Mucosa of rectum (tissue), 2 donors: ENCODE data around the gene GALNT8.

Source experiments
- H3K27ac ChIP-seq, 2 donors: one replicate each; pipeline ENCODE4 v1.7.0; 2013; ENCODE audit warnings: inconsistent platforms in 2 of 2, low read depth in 2 of 2, low read length in 2 of 2
- H3K27me3 ChIP-seq, 2 donors: one replicate each; pipeline ENCODE4 v1.7.0; 2013; ENCODE audit warnings: low read length in 2 of 2; ENCODE audit not compliant: control insufficient read depth in 2 of 2, insufficient read depth in 2 of 2
- H3K36me3 ChIP-seq, 2 donors: one replicate each; pipeline ENCODE4 v1.7.0; 2013; ENCODE audit warnings: low read length in 2 of 2; ENCODE audit not compliant: control insufficient read depth in 2 of 2, insufficient read depth in 2 of 2
- H3K4me1 ChIP-seq, 2 donors: one replicate each; pipeline ENCODE4 v1.7.0; 2013; ENCODE audit warnings: low read length in 2 of 2, mild to moderate bottlenecking in 1 of 2; ENCODE audit not compliant: control insufficient read depth in 2 of 2, insufficient read depth in 2 of 2
- H3K4me3 ChIP-seq, 2 donors: one replicate each; pipeline ENCODE4 v1.7.0; 2013; ENCODE audit warnings: low read length in 2 of 2
- H3K9ac ChIP-seq, 2 donors: one replicate each; pipeline ENCODE4 v1.7.0; 2013; ENCODE audit warnings: low read length in 2 of 2, low read depth in 1 of 2, mild to moderate bottlenecking in 1 of 2
- H3K9me3 ChIP-seq, 2 donors: one replicate each; pipeline ENCODE4 v1.7.0; 2013; ENCODE audit warnings: low read length in 2 of 2; ENCODE audit not compliant: control insufficient read depth in 2 of 2
- donor health status: healthy.
- donor health status: Normal muscosa, but diverticular disease.

Gene GALNT8

GRCh38 chr12:4791497-4791896 is 71.3 kb downstream of the GALNT8 start:
- H3K9me3 ChIP-seq = no peaks in the 10 kb centered on the region
- no peaks in the 10 kb centered on the region for H3K27me3 ChIP-seq
- no peak overlapping the region for H3K27ac ChIP-seq
- no peak overlapping the region for H3K9ac ChIP-seq
- H3K4me1 ChIP-seq = no peaks in the 10 kb centered on the region
- no peaks in the 10 kb centered on the region for H3K36me3 ChIP-seq
- H3K4me3 ChIP-seq = no peak overlapping the region

DNA sequence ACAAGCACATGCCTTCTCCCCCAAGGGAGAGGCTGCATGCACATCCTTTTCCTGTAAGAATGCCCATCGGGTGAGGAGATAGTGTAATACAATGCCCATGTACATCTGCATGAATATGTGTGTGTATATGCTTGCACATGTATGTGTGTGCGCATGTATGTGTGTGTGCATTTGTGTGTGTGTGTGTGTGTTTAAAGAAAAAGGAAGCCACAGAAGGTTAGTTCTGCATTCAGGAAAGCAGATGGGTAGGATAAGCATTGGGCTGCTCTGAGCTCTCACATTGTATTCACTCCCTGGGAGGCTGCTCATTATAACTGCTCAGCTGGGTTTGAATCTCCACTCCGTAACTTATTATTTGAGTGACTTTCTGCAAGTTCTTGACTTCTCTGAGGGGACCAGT is 74.3 kb downstream of the GALNT8 start:
- Histone ChIP-seq H3K9me3 (no peaks in the 10 kb centered on the region), H3K36me3 (no peaks in the 10 kb centered on the region), H3K27me3 (peaks cover 0 to 5% of the 10 kb centered on the region in 2 donors), H3K4me3 (no peak overlapping the region), H3K4me1 (no peaks in the 10 kb centered on the region), H3K27ac (no peak overlapping the region), H3K9ac (no peak overlapping the region)

DNA sequence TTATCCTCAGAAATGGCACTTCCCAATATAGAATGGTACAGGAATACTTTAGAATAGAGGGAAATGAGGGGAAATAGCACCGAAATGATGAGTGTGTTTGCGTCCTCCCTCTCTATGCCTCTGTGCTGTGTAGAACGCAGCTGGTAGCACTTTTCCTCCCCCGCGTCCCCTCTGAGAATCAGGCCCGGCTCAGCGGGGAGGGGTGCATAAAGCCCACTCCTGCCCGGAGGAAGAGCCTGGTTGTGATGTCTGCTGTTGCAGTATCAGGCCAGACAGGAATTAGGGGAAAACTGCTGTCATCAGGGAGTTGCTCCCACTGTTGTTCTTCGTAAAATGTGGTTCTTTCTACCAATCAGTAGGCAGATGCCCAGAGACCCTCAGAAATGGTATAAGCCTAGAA is 76.0 kb downstream of the GALNT8 start:
- peaks cover 0 to 5% of the 10 kb centered on the region in 2 donors for H3K27me3 ChIP-seq
- H3K27ac ChIP-seq = no peak overlapping the region
- no peak overlapping the region for H3K9ac ChIP-seq
- no peaks in the 10 kb centered on the region for H3K4me1 ChIP-seq
- no peak overlapping the region for H3K4me3 ChIP-seq
- H3K9me3 ChIP-seq = no peaks in the 10 kb centered on the region
- H3K36me3 ChIP-seq = no peaks in the 10 kb centered on the region

DNA sequence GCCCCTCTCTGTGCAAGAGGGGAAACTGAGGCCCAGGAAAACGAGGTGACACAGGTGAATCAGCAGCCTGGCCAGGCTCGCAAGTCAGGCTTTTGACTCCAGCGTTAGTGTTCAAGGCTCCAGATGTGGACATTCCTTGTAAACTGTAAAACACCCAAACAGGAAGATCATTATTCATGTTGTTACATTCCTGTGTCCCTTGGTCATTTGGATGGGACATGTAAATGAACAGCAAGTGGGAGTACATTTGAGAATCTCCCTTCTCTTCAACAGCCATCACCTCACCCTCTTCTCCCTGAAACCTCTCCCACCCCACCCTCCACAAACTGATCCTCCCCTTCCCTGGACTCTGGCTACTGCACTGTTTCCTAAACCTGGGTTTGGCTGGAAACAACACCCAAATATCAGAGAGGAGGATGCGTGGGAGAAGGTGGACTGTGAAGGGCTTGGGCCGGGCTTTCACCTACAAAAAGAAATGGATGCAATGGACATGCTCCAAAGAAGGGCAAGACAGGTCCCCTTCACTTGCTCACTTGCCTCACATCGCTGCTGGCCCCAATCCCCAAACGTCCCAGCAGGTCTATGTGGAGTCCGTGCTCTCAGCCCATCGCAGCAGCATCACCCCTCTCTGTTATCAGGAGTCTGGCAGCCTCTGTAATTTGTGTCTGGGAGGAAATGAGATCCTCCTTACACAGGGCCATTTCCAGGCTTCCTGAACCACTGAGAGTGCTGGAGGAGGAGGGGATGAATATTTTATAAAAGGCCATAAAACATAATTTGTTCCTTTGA is 76.7 kb downstream of the GALNT8 start:
- Histone ChIP-seq H3K27ac (no peak overlapping the region), H3K36me3 (no peaks in the 10 kb centered on the region), H3K4me3 (no peak overlapping the region), H3K9ac (no peak overlapping the region), H3K27me3 (peaks cover 0 to 5% of the 10 kb centered on the region in 2 donors), H3K4me1 (no peaks in the 10 kb centered on the region), H3K9me3 (no peaks in the 10 kb centered on the region)

GRCh38 chr12:4800555-4800954 is 80.4 kb downstream of the GALNT8 start:
- Histone ChIP-seq H3K9me3 (no peaks in the 10 kb centered on the region), H3K27me3 (peaks cover 0 to 5% of the 10 kb centered on the region in 2 donors), H3K4me1 (no peaks in the 10 kb centered on the region), H3K4me3 (no peak overlapping the region), H3K36me3 (no peaks in the 10 kb centered on the region), H3K9ac (no peak overlapping the region), H3K27ac (no peak overlapping the region)

DNA sequence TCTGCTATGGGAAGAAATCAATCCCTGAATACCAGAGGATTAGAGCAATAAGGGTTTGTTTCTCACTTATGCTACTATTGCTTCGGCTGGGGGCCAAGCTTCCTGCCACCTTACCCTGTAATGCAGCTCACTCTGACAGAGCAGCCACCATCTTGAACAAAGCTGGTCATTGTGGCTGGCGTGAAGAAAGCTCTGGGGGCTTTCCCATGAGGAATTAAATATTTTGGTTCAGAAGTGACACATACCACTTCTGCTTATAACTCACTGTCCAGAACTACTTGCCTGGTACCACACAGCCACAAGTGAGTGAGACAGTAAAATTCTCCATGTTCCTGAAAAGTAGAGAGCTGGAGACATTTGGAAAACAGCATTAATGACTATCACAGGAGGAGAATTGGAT is 82.6 kb downstream of the GALNT8 start:
- Histone ChIP-seq H3K4me1 (no peaks in the 10 kb centered on the region), H3K27ac (no peak overlapping the region), H3K9me3 (no peaks in the 10 kb centered on the region), H3K4me3 (no peak overlapping the region), H3K27me3 (peaks cover 0 to 7% of the 10 kb centered on the region in 2 donors), H3K9ac (no peak overlapping the region), H3K36me3 (no peaks in the 10 kb centered on the region)

- no peak overlapping the region for H3K9ac ChIP-seq
- H3K4me3 ChIP-seq = no peak overlapping the region
- H3K36me3 ChIP-seq = no peaks in the 10 kb centered on the region
- H3K27me3 ChIP-seq = peaks cover 7% of the 10 kb centered on the region in 2 donors
- no peak overlapping the region for H3K27ac ChIP-seq
- H3K4me1 ChIP-seq = no peaks in the 10 kb centered on the region
- no peaks in the 10 kb centered on the region for H3K9me3 ChIP-seq
Measured at GRCh38 chr12:4806439-4807115, 86.4 kb downstream of the GALNT8 start.

DNA sequence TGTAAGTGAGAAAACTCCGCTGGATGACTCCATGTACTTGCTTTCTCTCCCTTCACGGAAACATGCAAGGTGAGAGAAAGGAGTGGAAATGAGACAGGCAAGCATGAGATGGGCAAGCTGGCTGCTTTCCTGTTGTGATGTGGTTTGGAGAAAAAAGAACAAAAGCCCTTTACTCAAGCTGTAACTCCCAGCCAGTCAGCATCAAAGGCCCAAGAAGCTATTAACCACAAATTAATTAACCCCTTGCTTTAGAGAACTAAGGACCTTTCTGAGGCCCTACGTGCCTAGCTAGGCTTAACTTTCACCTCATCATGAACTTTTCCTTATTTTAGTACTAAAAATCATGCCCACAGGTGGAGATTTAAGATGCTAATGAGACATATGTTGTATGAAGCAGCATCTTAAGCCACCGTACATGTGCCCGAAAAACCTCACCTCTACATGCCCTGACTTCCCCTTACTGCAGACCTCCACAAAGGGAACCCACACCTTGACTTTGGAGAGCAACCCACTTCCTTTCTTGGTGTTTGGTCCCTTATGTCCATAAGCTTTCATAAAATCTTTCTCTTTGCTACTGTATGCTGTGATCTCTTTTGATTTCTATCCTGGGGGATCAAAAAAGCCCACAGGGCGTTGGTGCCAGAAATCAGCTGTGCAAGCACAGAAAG is 87.0 kb downstream of the GALNT8 start:
- Histone ChIP-seq H3K36me3 (no peaks in the 10 kb centered on the region), H3K27ac (no peak overlapping the region), H3K27me3 (peaks cover 7% of the 10 kb centered on the region in 2 donors), H3K4me1 (no peaks in the 10 kb centered on the region), H3K9me3 (no peaks in the 10 kb centered on the region), H3K4me3 (no peak overlapping the region), H3K9ac (no peak overlapping the region)

DNA sequence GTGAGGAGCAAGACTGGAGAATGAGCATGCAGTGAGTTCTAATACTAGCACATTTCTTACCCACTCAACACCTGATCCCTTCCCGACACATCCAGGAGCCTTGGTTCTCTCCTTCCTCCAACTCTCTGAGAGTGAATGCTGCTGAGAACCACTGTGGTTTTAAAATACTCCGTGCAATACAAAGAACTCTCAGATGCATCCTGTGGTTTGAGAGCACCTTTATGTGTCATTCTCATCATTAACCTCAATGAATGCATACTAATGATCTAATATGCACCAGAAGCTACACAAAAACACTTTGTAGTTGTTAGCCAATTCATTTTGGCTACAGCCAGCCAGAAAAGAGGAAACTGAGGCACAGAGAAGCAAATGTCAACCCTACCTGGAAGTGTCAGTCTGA is 87.6 kb downstream of the GALNT8 start:
- no peak overlapping the region for H3K4me3 ChIP-seq
- no peaks in the 10 kb centered on the region for H3K36me3 ChIP-seq
- no peaks in the 10 kb centered on the region for H3K4me1 ChIP-seq
- H3K9me3 ChIP-seq = no peaks in the 10 kb centered on the region
- H3K27ac ChIP-seq = no peak overlapping the region
- H3K27me3 ChIP-seq = peaks cover 7% of the 10 kb centered on the region in 2 donors
- no peak overlapping the region for H3K9ac ChIP-seq

GRCh38 chr12:4809013-4809448 is 88.8 kb downstream of the GALNT8 start:
- Histone ChIP-seq H3K27ac (no peak overlapping the region), H3K27me3 (peaks cover 7% of the 10 kb centered on the region in 2 donors), H3K9ac (no peak overlapping the region), H3K4me1 (no peaks in the 10 kb centered on the region), H3K4me3 (peak overlapping the region; percentile 7 to 35), H3K36me3 (no peaks in the 10 kb centered on the region), H3K9me3 (no peaks in the 10 kb centered on the region)
